ENCODE data around the gene SLC25A39. TPM values are rescaled to one million over a fixed set of nuclear protein-coding genes. Genes with fewer than 3 reads are reported as not detected.
"Not testable (repeated sequence)": the region's sequence is repeated elsewhere in the genome, so short reads cannot be mapped to it uniquely, and the experiment has no call there.

SLC25A39 gene
- total and polyA plus RNA-seq, 5 experiments from 2014 or later: 94.9 to 176 (median 133) TPM

DNA sequence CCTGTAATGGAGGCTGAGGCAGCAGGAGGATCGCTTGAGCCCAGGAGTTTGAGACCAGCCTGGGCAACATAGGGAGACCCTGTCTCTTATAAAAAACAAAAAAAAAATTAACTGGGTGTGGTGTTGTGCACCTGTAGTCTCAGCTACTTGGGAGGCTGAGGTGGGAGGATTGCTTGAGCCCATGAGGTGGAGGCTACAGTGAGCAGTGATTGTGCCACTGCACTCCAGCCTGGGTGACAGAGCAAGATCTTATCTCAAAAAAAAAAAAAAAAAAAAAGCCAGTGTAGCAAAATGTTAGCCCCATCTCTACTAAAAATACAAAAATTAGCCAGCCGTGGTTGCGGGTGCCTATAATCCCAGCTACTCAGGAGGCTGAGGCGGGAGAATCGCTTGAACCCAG lies 5.6 kb upstream of the SLC25A39 start:
- not testable (repeated sequence) for DNase-seq, H3K4me3 Mint-ChIP-seq, H3K27ac Mint-ChIP-seq, H3K9me3 Mint-ChIP-seq, ATAC-seq, H3K27me3 Mint-ChIP-seq, H3K36me3 Mint-ChIP-seq
- peaks cover 7 to 24% (median 15%) of the 10 kb centered on the region in 4 donors for H3K4me1 Mint-ChIP-seq
- POLR2A ChIA-PET: interaction anchor here (0.7 to 4.1 kb wide), 13 partner anchors 12 to 147 kb away, joined by 3 to 34 read pairs (median 5); partner anchors contain the start of genes TMUB2 and UBTF

DNA sequence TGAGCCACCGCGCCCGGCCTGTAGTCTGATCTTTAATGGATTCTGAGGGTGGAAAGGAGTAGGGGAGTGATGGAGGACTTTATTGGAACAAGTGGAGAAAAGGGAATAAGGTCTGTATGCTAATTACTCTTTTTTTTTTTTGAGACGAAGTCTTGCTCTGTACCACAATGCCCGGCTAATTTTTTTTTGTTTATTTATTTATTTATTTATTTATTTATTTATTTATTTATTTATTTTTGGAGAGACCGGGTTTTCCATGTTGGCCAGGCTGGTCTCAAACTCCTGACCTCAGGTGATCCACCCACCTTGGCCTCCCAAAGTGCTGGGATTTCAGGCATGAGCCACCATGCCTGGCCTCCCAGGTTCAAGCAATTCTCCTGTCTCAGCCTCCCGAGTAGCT lies 4.9 kb upstream of the SLC25A39 start:
- not testable (repeated sequence) for H3K36me3 Mint-ChIP-seq
- POLR2A ChIA-PET: interaction anchor here (0.7 to 4.1 kb wide), 7 partner anchors 11 to 146 kb away, joined by 3 to 34 read pairs (median 5); partner anchors contain the start of gene UBTF

GRCh38 chr17:44327715-44328449 lies 3.3 kb upstream of the SLC25A39 start:
- H3K4me3 Mint-ChIP-seq: peak overlapping the region in 7 of 10 donors; percentile 9 to 75 (median 55)
- DNase-seq (peak in 1 of 10 donors; percentile 28), ATAC-seq (no peak)
- POLR2A ChIA-PET: interaction anchor here (0.5 to 14.5 kb wide), 12 partner anchors 10 to 1150 kb away, joined by 3 to 445 read pairs (median 4); partner anchors contain the start of genes RUNDC3A and UBTF
- H3K36me3 Mint-ChIP-seq: no peaks in the 10 kb centered on the region
- H3K27ac Mint-ChIP-seq: peak overlapping the region in 9 of 10 donors; percentile 20 to 69 (median 49)
- peaks cover 7 to 36% (median 21%) of the 10 kb centered on the region in 4 donors for H3K4me1 Mint-ChIP-seq
- no peaks in the 10 kb centered on the region for H3K9me3 Mint-ChIP-seq
- H3K27me3 Mint-ChIP-seq: no peaks in the 10 kb centered on the region

More for the DNA sequence above, 4.9 kb upstream of the SLC25A39 start:
- DNase-seq: peak in 1 of 10 donors; percentile 26
- not testable (repeated sequence) for H3K9me3 Mint-ChIP-seq, ATAC-seq, H3K27ac Mint-ChIP-seq, H3K27me3 Mint-ChIP-seq, H3K4me3 Mint-ChIP-seq
- H3K4me1 Mint-ChIP-seq: peaks cover 7 to 25% (median 14%) of the 10 kb centered on the region in 4 donors

GRCh38 chr17:44326861-44327444 lies 2.3 kb upstream of the SLC25A39 start:
- POLR2A ChIA-PET: interaction anchor here (0.6 to 14.5 kb wide), 18 partner anchors 9 to 204 kb away, joined by 3 to 445 read pairs (median 6); partner anchors contain the start of genes GRN, HDAC5, RUNDC3A and TMUB2

DNA sequence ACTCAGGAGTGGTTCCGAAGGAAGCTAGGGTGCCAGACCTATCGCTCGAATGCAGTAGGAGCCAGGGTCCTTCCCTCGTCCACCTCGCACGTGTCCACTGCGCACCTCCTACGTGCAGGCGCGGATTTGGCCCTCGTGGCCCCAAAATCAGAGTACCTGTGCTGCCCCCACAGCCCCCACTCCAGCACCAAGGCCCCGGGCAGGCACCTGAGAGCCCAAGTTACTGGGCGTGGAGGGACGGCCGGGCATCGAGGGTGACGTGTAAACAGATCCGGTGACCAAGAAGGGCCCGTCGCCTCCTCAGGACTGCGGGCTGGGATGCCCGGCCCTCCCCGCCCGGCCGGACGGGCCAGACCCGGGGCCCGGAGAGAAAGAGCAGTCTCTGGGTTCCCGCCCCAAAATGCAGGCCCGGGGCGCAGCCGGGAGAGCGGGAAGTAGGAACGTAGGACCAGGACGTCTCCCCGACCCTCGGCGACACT lies 492 bp downstream of the SLC25A39 start:
- ATAC-seq (no peak), DNase-seq (peak in 1 of 10 donors; percentile 45)
- H3K27ac Mint-ChIP-seq: peak overlapping the region in 9 of 10 donors; percentile 15 to 89 (median 63)
- peak overlapping the region; percentile 72 to 90 (median 82) for H3K4me3 Mint-ChIP-seq
- H3K4me1 Mint-ChIP-seq: peaks cover 8 to 42% (median 16%) of the 10 kb centered on the region in 4 donors
- no peaks in the 10 kb centered on the region for H3K9me3 Mint-ChIP-seq
- peaks cover 0 to 23% (median 2%) of the 10 kb centered on the region in 3 donors for H3K36me3 Mint-ChIP-seq
- no peaks in the 10 kb centered on the region for H3K27me3 Mint-ChIP-seq
- POLR2A ChIA-PET: interaction anchor here (1.0 to 14.5 kb wide), 6 partner anchors 14 to 201 kb away, joined by 3 to 445 read pairs (median 4); partner anchors contain the start of genes ATXN7L3, HDAC5 and UBTF

More at GRCh38 chr17:44326861-44327444, 2.3 kb upstream of the SLC25A39 start:
- H3K4me1 Mint-ChIP-seq: peaks cover 8 to 45% (median 23%) of the 10 kb centered on the region in 4 donors
- DNase-seq: peak; percentile 86 to 97 (median 92)
- peak overlapping the region; percentile 74 to 96 (median 90) for H3K27ac Mint-ChIP-seq
- peaks cover 0 to 4% (median 2%) of the 10 kb centered on the region in 3 donors for H3K36me3 Mint-ChIP-seq
- peak overlapping the region; percentile 66 to 88 (median 74) for H3K4me3 Mint-ChIP-seq
- H3K27me3 Mint-ChIP-seq: no peaks in the 10 kb centered on the region
- peak; percentile 70 to 81 for ATAC-seq
- no peaks in the 10 kb centered on the region for H3K9me3 Mint-ChIP-seq

- peak overlapping the region; percentile 72 to 90 (median 82) for H3K4me3 Mint-ChIP-seq
- H3K27ac Mint-ChIP-seq: peak overlapping the region in 8 of 10 donors; percentile 14 to 89 (median 54)
- ATAC-seq (no peak), DNase-seq (peak in 1 of 10 donors; percentile 14)
- H3K9me3 Mint-ChIP-seq: no peaks in the 10 kb centered on the region
- peaks cover 0 to 24% (median 2%) of the 10 kb centered on the region in 3 donors for H3K36me3 Mint-ChIP-seq
- POLR2A ChIA-PET: interaction anchor here (1.9 to 14.5 kb wide), 2 partner anchors 108 to 200 kb away, joined by 6 to 445 read pairs; partner anchors contain the start of genes HDAC5 and UBTF
- H3K27me3 Mint-ChIP-seq: no peaks in the 10 kb centered on the region
- peaks cover 8 to 42% (median 16%) of the 10 kb centered on the region in 4 donors for H3K4me1 Mint-ChIP-seq
Measured at GRCh38 chr17:44323359-44324091, 1.1 kb downstream of the SLC25A39 start.

DNA sequence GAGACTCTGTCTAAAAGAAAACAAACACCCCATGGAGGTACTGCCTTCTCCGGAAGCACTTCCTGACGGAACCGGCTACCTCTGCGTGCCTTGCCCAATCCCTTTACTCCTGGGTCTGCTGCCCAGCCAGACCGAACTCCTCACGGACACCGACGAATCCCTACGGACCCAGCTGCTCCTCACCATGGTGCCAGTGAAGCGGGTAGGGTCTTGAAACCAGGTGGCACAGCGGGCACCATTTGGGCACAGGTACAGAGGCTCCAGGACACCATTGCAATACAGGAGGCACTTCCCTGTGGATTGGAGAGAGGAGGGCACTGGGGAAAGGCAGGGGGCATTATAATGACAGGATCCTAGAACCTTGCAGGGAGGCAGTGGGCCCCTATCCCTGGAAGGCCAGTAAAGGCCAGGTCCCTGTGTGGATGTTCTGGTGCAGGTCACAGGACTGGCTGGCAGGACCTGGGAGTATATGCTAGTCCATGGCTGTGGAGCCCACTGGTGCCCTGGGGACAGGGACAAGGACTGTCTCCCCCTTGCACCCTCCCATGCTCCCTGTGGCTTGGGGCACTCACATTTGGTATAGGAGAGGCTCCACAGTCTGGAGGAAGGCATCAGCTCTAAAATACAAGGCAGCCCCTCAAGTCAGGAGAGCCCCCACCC lies 2.3 kb downstream of the SLC25A39 start:
- Mint-ChIP-seq H3K4me1 (peaks cover 8 to 38% (median 17%) of the 10 kb centered on the region in 4 donors), H3K36me3 (peaks cover 0 to 24% (median 2%) of the 10 kb centered on the region in 3 donors), H3K4me3 (peak overlapping the region in 9 of 10 donors; percentile 7 to 80 (median 50)), H3K27ac (peak overlapping the region in 5 of 10 donors; percentile 9 to 85 (median 69)), H3K27me3 (peaks cover 2 to 6% (median 4%) of the 10 kb centered on the region in 5 donors), H3K9me3 (no peaks in the 10 kb centered on the region)
- POLR2A ChIA-PET: interaction anchor here (0.5 to 14.5 kb wide), 4 partner anchors 14 to 107 kb away, joined by 3 to 445 read pairs (median 6); partner anchors contain the start of genes RUNDC3A and UBTF
- ATAC-seq (no peak), DNase-seq (peak in 1 of 10 donors; percentile 50)

GRCh38 chr17:44321246-44322120 lies 3.1 kb downstream of the SLC25A39 start:
- peak in 1 of 10 donors; percentile 23 for DNase-seq
- no peak for ATAC-seq
- Mint-ChIP-seq H3K4me1 (peaks cover 8 to 34% (median 16%) of the 10 kb centered on the region in 4 donors), H3K27me3 (peaks cover 4 to 12% (median 9%) of the 10 kb centered on the region in 5 donors), H3K9me3 (no peaks in the 10 kb centered on the region), H3K27ac (peak overlapping the region in 2 of 10 donors; percentile 9 to 48), H3K4me3 (peak overlapping the region in 3 of 10 donors; percentile 31 to 73 (median 33)), H3K36me3 (peaks cover 0 to 24% (median 2%) of the 10 kb centered on the region in 3 donors)
- POLR2A ChIA-PET: interaction anchor here (0.5 to 14.5 kb wide), 3 partner anchors 13 to 106 kb away, joined by 3 to 445 read pairs (median 6); partner anchors contain the start of genes RUNDC3A and UBTF

DNA sequence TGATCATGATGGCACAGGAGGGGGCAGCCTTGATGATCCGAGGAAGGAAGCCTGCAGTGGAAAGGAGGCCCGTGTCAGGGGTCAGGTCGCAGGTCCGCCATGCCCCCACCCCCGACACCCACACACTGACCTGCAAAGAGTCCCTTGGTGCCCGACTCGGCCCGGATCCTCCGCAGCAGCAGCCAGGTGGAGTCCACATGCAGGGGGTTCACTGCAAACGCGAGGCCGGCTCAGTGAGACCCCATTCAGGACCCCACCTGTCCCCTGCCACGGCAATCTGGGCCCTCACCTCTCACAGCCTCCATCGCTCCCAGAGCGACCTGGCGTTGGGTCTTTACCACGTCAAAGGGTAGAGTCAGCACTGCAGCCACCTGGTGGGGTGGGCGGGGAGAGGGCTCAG lies 4.6 kb downstream of the SLC25A39 start:
- DNase-seq: peak in 1 of 10 donors; percentile 53
- POLR2A ChIA-PET: interaction anchor here (14.5 kb wide), 1 partner anchor 104 kb away, joined by 445 read pairs; the partner anchor contains the start of gene UBTF
- H3K36me3 Mint-ChIP-seq: peaks cover 0 to 26% (median 2%) of the 10 kb centered on the region in 3 donors
- peaks cover 17 to 37% (median 24%) of the 10 kb centered on the region in 4 donors for H3K4me1 Mint-ChIP-seq
- ATAC-seq: no peak
- H3K9me3 Mint-ChIP-seq: no peaks in the 10 kb centered on the region
- H3K27ac Mint-ChIP-seq: no peak overlapping the region
- H3K27me3 Mint-ChIP-seq: peaks cover 13 to 25% (median 18%) of the 10 kb centered on the region in 5 donors
- H3K4me3 Mint-ChIP-seq: no peak overlapping the region

All from naive thymus-derived CD8-positive, alpha-beta T cell (primary cell).